GM12878 (cell line): ENCODE data around the gene HS3ST3A1. TPM values are rescaled to one million over a fixed set of nuclear protein-coding genes. Genes with fewer than 3 reads are reported as not detected.

Experiments
- ATAC-seq: fragments of 200-7000 bp; cut with Tn5 transposase; 3 replicates; pipeline ENCODE4 v1.9.1; 2020; ENCODE audit warnings: mild to moderate bottlenecking, moderate library complexity
- BruUV-seq: library from RNA; stranded (reverse); fragments of 400-500 nt; replicated peaks from 2 replicates; lab custom pipeline; 2021; lab: Mats Ljungman, UMichigan
- CTCF ChIA-PET: fragments of 300-600 bp; sonication (Branson Sonifier 250); formaldehyde crosslinking; extraction: SDS; loops from one replicate; lab custom pipeline; 2021; ENCODE audit warnings: inconsistent platforms; lab: Yijun Ruan, JAX
- POLR2A ChIA-PET: fragments of 350-600 bp; formaldehyde crosslinking; extraction: SDS; loops from one replicate; lab custom pipeline; 2021; ENCODE audit warnings: inconsistent platforms; lab: Charles Lee
- RAD21 ChIA-PET: fragments of 300-600 bp; sonication (Branson Sonifier 250); formaldehyde crosslinking; loops from one replicate; lab custom pipeline; 2023; ENCODE audit warnings: antibody characterized with exemption; ENCODE audit not compliant: unreplicated experiment; lab: Charles Lee
- SMC1A ChIA-PET: fragments of 300-600 bp; sonication (Branson Sonifier 250); formaldehyde crosslinking; loops from one replicate; lab custom pipeline; 2023; ENCODE audit not compliant: unreplicated experiment, uncharacterized antibody; lab: Charles Lee
- DNase-seq: peaks from one replicate; pipeline ENCODE4 v3.0.0-alpha.2; 2011; ENCODE audit warnings: low read depth, low spot score
- FAIRE-seq: peaks from 3 replicates; lab custom pipeline; 2011; peaks lifted over from hg19 to GRCh38; lab: Jason Lieb, UNC
- H2AFZ ChIP-seq: 2 replicates; pipeline ENCODE4 v1.6.0; 2011; ENCODE audit warnings: low read depth, low read length, control low read depth; ENCODE audit not compliant: control insufficient read depth
- H3K27ac ChIP-seq: 2 replicates; pipeline ENCODE4 v1.5.1; 2011; ENCODE audit warnings: control low read depth; ENCODE audit not compliant: control insufficient read depth, insufficient read depth
- H3K27me3 ChIP-seq, 2 experiments: replicated peaks in 1 of 2; 2 replicates each; pipeline versions ENCODE4 v1.6.0 to v1.6.1; 2011; ENCODE audit warnings: low read length in 1 of 2; ENCODE audit not compliant: control insufficient read depth in 2 of 2, insufficient read depth in 2 of 2
- H3K36me3 ChIP-seq, 2 experiments: 2 replicates each; pipeline ENCODE4 v1.5.1; 2011; ENCODE audit warnings: low read length in 1 of 2; ENCODE audit not compliant: control insufficient read depth in 2 of 2, insufficient read depth in 2 of 2
- H3K4me1 ChIP-seq: 2 replicates; pipeline ENCODE4 v1.6.1; 2011; ENCODE audit warnings: mild to moderate bottlenecking, low read length, moderate library complexity, mixed read lengths; ENCODE audit not compliant: control insufficient read depth, insufficient read depth
- H3K4me2 ChIP-seq: 2 replicates; pipeline ENCODE4 v1.6.0; 2011; ENCODE audit warnings: control low read depth; ENCODE audit not compliant: control insufficient read depth, insufficient read depth
- H3K4me3 ChIP-seq: fragments of 200-600 bp; sonication (generic); 2 replicates; pipeline ENCODE4 v1.5.1; 2016
- H3K79me2 ChIP-seq: 2 replicates; pipeline ENCODE4 v1.6.0; 2011; ENCODE audit warnings: low read length; ENCODE audit not compliant: control insufficient read depth, insufficient read depth
- H3K9ac ChIP-seq: 2 replicates; pipeline ENCODE4 v1.8.0; 2011; ENCODE audit warnings: low read length, control low read depth, mixed read lengths; ENCODE audit not compliant: control insufficient read depth, insufficient read depth
- H3K9me3 ChIP-seq: replicated peaks from 3 replicates; pipeline ENCODE4 v1.5.1; 2011; ENCODE audit warnings: mild to moderate bottlenecking, low read length; ENCODE audit not compliant: control insufficient read depth, insufficient read depth
- H4K20me1 ChIP-seq: 2 replicates; pipeline ENCODE4 v1.6.0; 2011; ENCODE audit not compliant: control insufficient read depth, insufficient read depth
- BACH1 ChIP-seq: fragments of 450-650 bp; IDR thresholded peaks from 2 replicates; pipeline ENCODE4 v1.6.1; 2017; ENCODE audit warnings: mild to moderate bottlenecking, borderline replicate concordance
- KLF5 ChIP-seq: fragments of 450-650 bp; IDR thresholded peaks from 2 replicates; pipeline ENCODE4 v1.6.1; 2014; ENCODE audit warnings: mild to moderate bottlenecking; ENCODE audit not compliant: partially characterized antibody
- NFXL1 ChIP-seq: fragments of 450-650 bp; IDR thresholded peaks from 2 replicates; pipeline ENCODE4 v1.6.1; 2017; ENCODE audit warnings: antibody characterized with exemption, mild to moderate bottlenecking, borderline replicate concordance
- RUNX3 ChIP-seq: IDR thresholded peaks from 2 replicates; pipeline ENCODE4 v1.6.1; 2012; ENCODE audit warnings: low read length, inconsistent platforms
- SREBF1 ChIP-seq: IDR thresholded peaks from 2 replicates; pipeline ENCODE4 v1.6.1; 2012; ENCODE audit warnings: mild to moderate bottlenecking, low read length
- SRF ChIP-seq, 2 experiments: IDR thresholded peaks; 2 replicates each; pipeline ENCODE4 v1.6.1; 2011; ENCODE audit warnings: low read depth in 2 of 2, low read length in 2 of 2, mild to moderate bottlenecking in 1 of 2, moderate library complexity in 1 of 2
- TBL1XR1 ChIP-seq: IDR thresholded peaks from 2 replicates; pipeline ENCODE4 v1.6.1; 2012; ENCODE audit warnings: low read depth, low read length, improper control_type of control experiment
- ZNF207 ChIP-seq: fragments of 450-650 bp; IDR thresholded peaks from 2 replicates; pipeline ENCODE4 v1.6.1; 2014; ENCODE audit warnings: antibody characterized with exemption, mild to moderate bottlenecking, borderline replicate concordance
- ZNF24 ChIP-seq: fragments of 450-650 bp; IDR thresholded peaks from 2 replicates; pipeline ENCODE4 v1.6.1; 2017; ENCODE audit warnings: antibody characterized with exemption, mild to moderate bottlenecking
- ZZZ3 ChIP-seq: IDR thresholded peaks from 2 replicates; pipeline ENCODE4 v1.6.1; 2011; ENCODE audit warnings: low read depth; ENCODE audit not compliant: control insufficient read depth, insufficient read length
- WGBS: methylation state at CpG from one replicate; pipeline ENCODE4 v1.1.6; 2016; ENCODE audit warnings: low lambda C conversion rate; ENCODE audit not compliant: insufficient replicate concordance, insufficient coverage; ENCODE audit errors: missing lambda C conversion rate; 5-methylcytosine and 5-hydroxymethylcytosine counted together
- in situ Hi-C: fragments of 300-500 bp; cut with MboI; formaldehyde crosslinking; loops from 9 replicates; pipeline ENCODE4 v1.14.3; 2018; ENCODE audit warnings: mixed read lengths
- intact Hi-C: fragments of 100-400 bp; cut with micrococcal nuclease; formaldehyde crosslinking; loops from one replicate; pipeline ENCODE4 v1.14.2; 2022; ENCODE audit not compliant: unreplicated experiment
- polyA plus RNA-seq, 11 experiments: library from polyadenylated mRNA; depleted of rRNA in 4 of 11; unstranded in 6 of 11; stranded (reverse) in 5 of 11; fragments of >200 nt; fragmentation: Nextera tagmentation in 4 of 11; fragmentation: Illumina TruSeq in 1 of 11; extraction: Ambion mirVana in 4 of 11; extraction: Trizol in 1 of 11; gene quantifications; 1 replicate in 1 of 11; 2 replicates in 10 of 11; pipeline versions ENCODE4 v1.2.1 to v1.2.3, GENCODE V29; 2011 to 2016; ENCODE audit warnings: inconsistent platforms in 2 of 11, missing spikeins in 2 of 11, low read depth in 1 of 11
- total RNA-seq, 4 experiments: library from RNA; depleted of rRNA in 3 of 4; stranded (reverse); fragments of >200 nt in 3 of 4; fragmentation: Illumina TruSeq in 1 of 4; extraction: Trizol in 1 of 4; gene quantifications; 2 replicates each; pipeline versions ENCODE4 v1.2.1 to v1.2.3, GENCODE V29; 2013 to 2021
- TF ChIP-seq, protein P1 (sequence below): fragments of 450-650 bp; IDR thresholded peaks from 2 replicates; pipeline ENCODE4 v1.6.1; 2018; ENCODE audit warnings: mild to moderate bottlenecking, low read depth, moderate library complexity; ENCODE audit not compliant: partially characterized antibody
- TF ChIP-seq, protein P2 (sequence below): IDR thresholded peaks from 2 replicates; pipeline ENCODE4 v1.6.1; 2011; ENCODE audit warnings: low read depth, mild to moderate bottlenecking, low read length, moderate library complexity, borderline replicate concordance; ENCODE audit errors: extremely low read depth
- TF ChIP-seq, protein P3 (sequence below): fragments of 450-650 bp; IDR thresholded peaks from 2 replicates; pipeline ENCODE4 v1.6.1; 2017; ENCODE audit warnings: low read depth, mild to moderate bottlenecking, moderate library complexity
- TF ChIP-seq, protein P4 (sequence below): IDR thresholded peaks from 2 replicates; pipeline ENCODE4 v1.6.1; 2012; ENCODE audit warnings: mild to moderate bottlenecking, low read depth, low read length

The HS3ST3A1 gene
- total and polyA plus RNA-seq, 10 of the 15 experiments (the other 5 are each of a cell fraction or from before 2014, with no cell fraction given): 0.24 to 0.26 TPM; not detected in 8

DNA sequence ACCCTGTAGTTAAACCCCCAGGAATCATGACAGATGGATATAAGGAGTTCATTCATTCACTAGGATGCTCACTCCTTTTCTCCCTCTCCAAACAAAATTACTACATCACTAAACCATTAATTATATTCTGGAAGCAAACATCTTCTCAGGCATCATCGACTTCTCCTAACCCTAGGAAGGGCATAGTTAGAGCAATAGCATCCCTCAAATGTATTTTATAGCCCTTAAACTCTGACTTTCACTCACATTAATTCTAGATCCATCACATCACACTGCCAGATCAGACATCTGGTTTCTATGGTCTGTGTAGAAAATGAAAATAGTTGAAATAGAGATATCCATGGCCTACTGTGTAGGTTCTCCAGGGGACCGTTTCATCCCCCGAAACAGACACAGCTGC is 143.9 kb downstream of the HS3ST3A1 start:
- ChIA-PET CTCF (no interaction called here), POLR2A (no interaction called here), RAD21 (no interaction called here), SMC1A (no interaction called here)
- no peak overlapping the region for H3K4me2 ChIP-seq
- no peak overlapping the region for H2AFZ ChIP-seq
- no peak overlapping the region for H3K9ac ChIP-seq
- WGBS: 21% methylated on average over 3 of the region's 3 CpGs
- intact Hi-C loops: loop anchor here (10.0 kb wide), 1 partner anchor 67 kb away; no protein-coding TSS in a partner anchor
- H3K4me3 ChIP-seq: no peak overlapping the region
- H3K4me1 ChIP-seq: no peaks in the 10 kb centered on the region
- H3K36me3 ChIP-seq: no peaks in the 10 kb centered on the region
- H3K79me2 ChIP-seq: no peaks in the 10 kb centered on the region
- BruUV-seq: no TSS peak
- in situ Hi-C loops: no loop called here
- no peaks in the 10 kb centered on the region for H3K9me3 ChIP-seq
- no peak for ATAC-seq
- no peak for FAIRE-seq
- H3K27ac ChIP-seq: no peak overlapping the region
- no peak for DNase-seq
- H3K27me3 ChIP-seq: no peaks in the 10 kb centered on the region
- no peaks in the 10 kb centered on the region for H4K20me1 ChIP-seq
- TF ChIP-seq, protein P1, sequence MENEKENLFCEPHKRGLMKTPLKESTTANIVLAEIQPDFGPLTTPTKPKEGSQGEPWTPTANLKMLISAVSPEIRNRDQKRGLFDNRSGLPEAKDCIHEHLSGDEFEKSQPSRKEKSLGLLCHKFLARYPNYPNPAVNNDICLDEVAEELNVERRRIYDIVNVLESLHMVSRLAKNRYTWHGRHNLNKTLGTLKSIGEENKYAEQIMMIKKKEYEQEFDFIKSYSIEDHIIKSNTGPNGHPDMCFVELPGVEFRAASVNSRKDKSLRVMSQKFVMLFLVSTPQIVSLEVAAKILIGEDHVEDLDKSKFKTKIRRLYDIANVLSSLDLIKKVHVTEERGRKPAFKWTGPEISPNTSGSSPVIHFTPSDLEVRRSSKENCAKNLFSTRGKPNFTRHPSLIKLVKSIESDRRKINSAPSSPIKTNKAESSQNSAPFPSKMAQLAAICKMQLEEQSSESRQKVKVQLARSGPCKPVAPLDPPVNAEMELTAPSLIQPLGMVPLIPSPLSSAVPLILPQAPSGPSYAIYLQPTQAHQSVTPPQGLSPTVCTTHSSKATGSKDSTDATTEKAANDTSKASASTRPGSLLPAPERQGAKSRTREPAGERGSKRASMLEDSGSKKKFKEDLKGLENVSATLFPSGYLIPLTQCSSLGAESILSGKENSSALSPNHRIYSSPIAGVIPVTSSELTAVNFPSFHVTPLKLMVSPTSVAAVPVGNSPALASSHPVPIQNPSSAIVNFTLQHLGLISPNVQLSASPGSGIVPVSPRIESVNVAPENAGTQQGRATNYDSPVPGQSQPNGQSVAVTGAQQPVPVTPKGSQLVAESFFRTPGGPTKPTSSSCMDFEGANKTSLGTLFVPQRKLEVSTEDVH: no peak
- TF ChIP-seq BACH1 (no peak), ZNF207 (no peak), KLF5 (no peak), SREBF1 (no peak), SRF (IDR thresholded peaks at IDR 0.05; ENCODE audit: low read depth in 2 of 2, low read length in 2 of 2) (no peak), RUNX3 (no peak), ZZZ3 (no peak), ZNF24 (no peak), NFXL1 (no peak), TBL1XR1 (no peak)
- TF ChIP-seq, protein P2, sequence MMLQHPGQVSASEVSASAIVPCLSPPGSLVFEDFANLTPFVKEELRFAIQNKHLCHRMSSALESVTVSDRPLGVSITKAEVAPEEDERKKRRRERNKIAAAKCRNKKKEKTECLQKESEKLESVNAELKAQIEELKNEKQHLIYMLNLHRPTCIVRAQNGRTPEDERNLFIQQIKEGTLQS: no peak
- TF ChIP-seq, protein P3, sequence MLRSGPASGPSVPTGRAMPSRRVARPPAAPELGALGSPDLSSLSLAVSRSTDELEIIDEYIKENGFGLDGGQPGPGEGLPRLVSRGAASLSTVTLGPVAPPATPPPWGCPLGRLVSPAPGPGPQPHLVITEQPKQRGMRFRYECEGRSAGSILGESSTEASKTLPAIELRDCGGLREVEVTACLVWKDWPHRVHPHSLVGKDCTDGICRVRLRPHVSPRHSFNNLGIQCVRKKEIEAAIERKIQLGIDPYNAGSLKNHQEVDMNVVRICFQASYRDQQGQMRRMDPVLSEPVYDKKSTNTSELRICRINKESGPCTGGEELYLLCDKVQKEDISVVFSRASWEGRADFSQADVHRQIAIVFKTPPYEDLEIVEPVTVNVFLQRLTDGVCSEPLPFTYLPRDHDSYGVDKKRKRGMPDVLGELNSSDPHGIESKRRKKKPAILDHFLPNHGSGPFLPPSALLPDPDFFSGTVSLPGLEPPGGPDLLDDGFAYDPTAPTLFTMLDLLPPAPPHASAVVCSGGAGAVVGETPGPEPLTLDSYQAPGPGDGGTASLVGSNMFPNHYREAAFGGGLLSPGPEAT: no peak
- TF ChIP-seq, protein P4, sequence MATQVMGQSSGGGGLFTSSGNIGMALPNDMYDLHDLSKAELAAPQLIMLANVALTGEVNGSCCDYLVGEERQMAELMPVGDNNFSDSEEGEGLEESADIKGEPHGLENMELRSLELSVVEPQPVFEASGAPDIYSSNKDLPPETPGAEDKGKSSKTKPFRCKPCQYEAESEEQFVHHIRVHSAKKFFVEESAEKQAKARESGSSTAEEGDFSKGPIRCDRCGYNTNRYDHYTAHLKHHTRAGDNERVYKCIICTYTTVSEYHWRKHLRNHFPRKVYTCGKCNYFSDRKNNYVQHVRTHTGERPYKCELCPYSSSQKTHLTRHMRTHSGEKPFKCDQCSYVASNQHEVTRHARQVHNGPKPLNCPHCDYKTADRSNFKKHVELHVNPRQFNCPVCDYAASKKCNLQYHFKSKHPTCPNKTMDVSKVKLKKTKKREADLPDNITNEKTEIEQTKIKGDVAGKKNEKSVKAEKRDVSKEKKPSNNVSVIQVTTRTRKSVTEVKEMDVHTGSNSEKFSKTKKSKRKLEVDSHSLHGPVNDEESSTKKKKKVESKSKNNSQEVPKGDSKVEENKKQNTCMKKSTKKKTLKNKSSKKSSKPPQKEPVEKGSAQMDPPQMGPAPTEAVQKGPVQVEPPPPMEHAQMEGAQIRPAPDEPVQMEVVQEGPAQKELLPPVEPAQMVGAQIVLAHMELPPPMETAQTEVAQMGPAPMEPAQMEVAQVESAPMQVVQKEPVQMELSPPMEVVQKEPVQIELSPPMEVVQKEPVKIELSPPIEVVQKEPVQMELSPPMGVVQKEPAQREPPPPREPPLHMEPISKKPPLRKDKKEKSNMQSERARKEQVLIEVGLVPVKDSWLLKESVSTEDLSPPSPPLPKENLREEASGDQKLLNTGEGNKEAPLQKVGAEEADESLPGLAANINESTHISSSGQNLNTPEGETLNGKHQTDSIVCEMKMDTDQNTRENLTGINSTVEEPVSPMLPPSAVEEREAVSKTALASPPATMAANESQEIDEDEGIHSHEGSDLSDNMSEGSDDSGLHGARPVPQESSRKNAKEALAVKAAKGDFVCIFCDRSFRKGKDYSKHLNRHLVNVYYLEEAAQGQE: no peak
